ENCODE results near the gene TMEM82. TPM values are rescaled to one million over a fixed set of nuclear protein-coding genes. Genes with fewer than 3 reads are reported as not detected.
A peak's percentile ranks its signal among the peaks of the same experiment; 100 is the strongest.

Gene TMEM82
- total RNA-seq, 2 donors from 2014 or later, result not detected

GRCh38 chr1:15735304-15736037 is 6.8 kb upstream of the TMEM82 start:
- no peaks in the 10 kb centered on the region for H3K9me3 Mint-ChIP-seq
- no peaks in the 10 kb centered on the region for H3K36me3 Mint-ChIP-seq
- H3K4me3 Mint-ChIP-seq, result no peak overlapping the region
- no peak for DNase-seq (ENCODE audit: low spot score)
- no peak for ATAC-seq
- no peaks in the 10 kb centered on the region for H3K27me3 Mint-ChIP-seq
- H3K4me1 Mint-ChIP-seq (ENCODE audit: low read depth in 2 of 2), result no peaks in the 10 kb centered on the region
- no peak overlapping the region for H3K27ac Mint-ChIP-seq

GRCh38 chr1:15736038-15736891 is 6.0 kb upstream of the TMEM82 start, which contains the start of gene SLC25A34:
SLC25A34 (plus strand) TSS chr1:15736258; CDS start chr1:15736486, 228 bp downstream.
- Mint-ChIP-seq H3K27ac (no peak within 1 kb of the TSS), H3K36me3 (no peaks in the 10 kb centered on the region), H3K4me1 (ENCODE audit: low read depth in 2 of 2) (peaks cover 0 to 1% of the 10 kb centered on the region in 2 donors), H3K27me3 (no peaks in the 10 kb centered on the region), H3K9me3 (no peaks in the 10 kb centered on the region), H3K4me3 (no peak within 1 kb of the TSS)
- ATAC-seq (no peak), DNase-seq (ENCODE audit: low spot score) (no peak)

- H3K9me3 Mint-ChIP-seq, result no peaks in the 10 kb centered on the region
- ATAC-seq (no peak), DNase-seq (ENCODE audit: low spot score) (no peak)
- H3K27ac Mint-ChIP-seq, result no peak overlapping the region
- H3K4me1 Mint-ChIP-seq (ENCODE audit: low read depth in 2 of 2), result peaks cover 0 to 5% of the 10 kb centered on the region in 2 donors
- H3K27me3 Mint-ChIP-seq, result no peaks in the 10 kb centered on the region
- H3K36me3 Mint-ChIP-seq, result no peaks in the 10 kb centered on the region
- H3K4me3 Mint-ChIP-seq, result no peak overlapping the region
Observed at GRCh38 chr1:15736892-15737261, 5.4 kb upstream of the TMEM82 start.

- Mint-ChIP-seq H3K4me1 (ENCODE audit: low read depth in 2 of 2) (peaks cover 0 to 5% of the 10 kb centered on the region in 2 donors), H3K27ac (no peak overlapping the region), H3K4me3 (no peak overlapping the region), H3K27me3 (no peaks in the 10 kb centered on the region), H3K36me3 (no peaks in the 10 kb centered on the region), H3K9me3 (no peaks in the 10 kb centered on the region)
- DNase-seq (ENCODE audit: low spot score), result no peak
- ATAC-seq, result no peak
Observed at GRCh38 chr1:15737324-15738319, 4.7 kb upstream of the TMEM82 start.

- DNase-seq (ENCODE audit: low spot score) (no peak), ATAC-seq (no peak)
- Mint-ChIP-seq H3K9me3 (no peaks in the 10 kb centered on the region), H3K4me1 (ENCODE audit: low read depth in 2 of 2) (peaks cover 0 to 5% of the 10 kb centered on the region in 2 donors), H3K27me3 (no peaks in the 10 kb centered on the region), H3K4me3 (no peak overlapping the region), H3K36me3 (no peaks in the 10 kb centered on the region), H3K27ac (no peak overlapping the region)
Observed at GRCh38 chr1:15738416-15739113, 3.7 kb upstream of the TMEM82 start.

GRCh38 chr1:15739259-15739658 is 3.0 kb upstream of the TMEM82 start:
- ATAC-seq, result no peak
- no peaks in the 10 kb centered on the region for H3K36me3 Mint-ChIP-seq
- H3K4me1 Mint-ChIP-seq (ENCODE audit: low read depth in 2 of 2), result peaks cover 0 to 5% of the 10 kb centered on the region in 2 donors
- H3K9me3 Mint-ChIP-seq, result no peaks in the 10 kb centered on the region
- H3K4me3 Mint-ChIP-seq, result no peak overlapping the region
- H3K27me3 Mint-ChIP-seq, result no peaks in the 10 kb centered on the region
- DNase-seq (ENCODE audit: low spot score), result no peak
- no peak overlapping the region for H3K27ac Mint-ChIP-seq

GRCh38 chr1:15739745-15740144 is 2.6 kb upstream of the TMEM82 start:
- Mint-ChIP-seq H3K9me3 (no peaks in the 10 kb centered on the region), H3K4me3 (no peak overlapping the region), H3K27me3 (no peaks in the 10 kb centered on the region), H3K27ac (no peak overlapping the region), H3K4me1 (ENCODE audit: low read depth in 2 of 2) (peaks cover 0 to 5% of the 10 kb centered on the region in 2 donors), H3K36me3 (no peaks in the 10 kb centered on the region)
- no peak for DNase-seq (ENCODE audit: low spot score)
- ATAC-seq, result no peak

GRCh38 chr1:15740924-15741850 is 1.1 kb upstream of the TMEM82 start:
- ATAC-seq (peak in 1 of 2 donors; percentile 70), DNase-seq (ENCODE audit: low spot score) (no peak)
- no peaks in the 10 kb centered on the region for H3K27me3 Mint-ChIP-seq
- H3K27ac Mint-ChIP-seq, result no peak overlapping the region
- no peaks in the 10 kb centered on the region for H3K36me3 Mint-ChIP-seq
- no peak overlapping the region for H3K4me3 Mint-ChIP-seq
- H3K9me3 Mint-ChIP-seq, result no peaks in the 10 kb centered on the region
- H3K4me1 Mint-ChIP-seq (ENCODE audit: low read depth in 2 of 2), result peaks cover 0 to 5% of the 10 kb centered on the region in 2 donors

- H3K27ac Mint-ChIP-seq, result no peak overlapping the region
- no peak overlapping the region for H3K4me3 Mint-ChIP-seq
- no peaks in the 10 kb centered on the region for H3K27me3 Mint-ChIP-seq
- no peak for DNase-seq (ENCODE audit: low spot score)
- peaks cover 0 to 5% of the 10 kb centered on the region in 2 donors for H3K4me1 Mint-ChIP-seq (ENCODE audit: low read depth in 2 of 2)
- no peaks in the 10 kb centered on the region for H3K36me3 Mint-ChIP-seq
- no peak for ATAC-seq
- H3K9me3 Mint-ChIP-seq, result no peaks in the 10 kb centered on the region
Observed at GRCh38 chr1:15744122-15744679, 1.9 kb downstream of the TMEM82 start.

GRCh38 chr1:15747378-15747777 is 5.1 kb downstream of the TMEM82 start:
- H3K9me3 Mint-ChIP-seq, result no peaks in the 10 kb centered on the region
- no peaks in the 10 kb centered on the region for H3K36me3 Mint-ChIP-seq
- H3K27ac Mint-ChIP-seq, result no peak overlapping the region
- H3K4me3 Mint-ChIP-seq, result no peak overlapping the region
- no peak for DNase-seq (ENCODE audit: low spot score)
- no peaks in the 10 kb centered on the region for H3K4me1 Mint-ChIP-seq (ENCODE audit: low read depth in 2 of 2)
- peaks cover 0 to 2% of the 10 kb centered on the region in 2 donors for H3K27me3 Mint-ChIP-seq
- no peak for ATAC-seq

GRCh38 chr1:15748264-15748663 is 6.0 kb downstream of the TMEM82 start:
- Mint-ChIP-seq H3K36me3 (no peaks in the 10 kb centered on the region), H3K9me3 (no peaks in the 10 kb centered on the region)
- ATAC-seq, result peak in 1 of 2 donors; percentile 5

More at GRCh38 chr1:15748264-15748663, 6.0 kb downstream of the TMEM82 start:
- no peaks in the 10 kb centered on the region for H3K4me1 Mint-ChIP-seq (ENCODE audit: low read depth in 2 of 2)
- DNase-seq (ENCODE audit: low spot score), result no peak
- H3K27ac Mint-ChIP-seq, result no peak overlapping the region
- H3K4me3 Mint-ChIP-seq, result no peak overlapping the region
- H3K27me3 Mint-ChIP-seq, result peaks cover 0 to 2% of the 10 kb centered on the region in 2 donors

Measured in natural killer cell treated with Interleukin-12 subunit alpha and Interleukin-12 subunit beta and Interleukin-15 and Interleukin-18, amount 100 ng/mL, for 72 hours (primary cell).